Astrocyte of the cerebellum (primary cell): ENCODE results near the gene CENPN.

Experiments used
- DNase-seq: peaks from one replicate; pipeline ENCODE4 v3.0.0-alpha.2; 2011; ENCODE audit warnings: low read depth
- H3K4me3 ChIP-seq: 2 replicates; pipeline ENCODE4 v1.5.1; 2011; ENCODE audit warnings: mild to moderate bottlenecking, low read depth, low read length, moderate library complexity
- CTCF ChIP-seq: IDR thresholded peaks from 2 replicates; pipeline ENCODE4 v1.5.1; 2012; ENCODE audit warnings: low read length, low read depth, moderate library complexity, mild to moderate bottlenecking; ENCODE audit errors: missing control alignments
- in situ Hi-C: cut with HindIII; loops from 2 replicates; pipeline ENCODE4 v1.10.0; 2017; ENCODE audit warnings: low sequenced_read_pairs

CENPN gene

GRCh38 chr16:81042821-81043220, 35.8 kb downstream of the CENPN start:
- no peak for TF ChIP-seq CTCF
- no peak overlapping the region for H3K4me3 ChIP-seq
- in situ Hi-C loops, result loop anchor here (25.0 kb wide), 2 partner anchors 294 to 694 kb away; no protein-coding TSS in a partner anchor
- DNase-seq, result no peak

GRCh38 chr16:81053761-81054160, 46.7 kb downstream of the CENPN start:
- no peak for DNase-seq
- no peak for TF ChIP-seq CTCF
- in situ Hi-C loops, result no loop called here

GRCh38 chr16:81060576-81061306, 53.7 kb downstream of the CENPN start:
- DNase-seq, result no peak
- no peak overlapping the region for H3K4me3 ChIP-seq
- in situ Hi-C loops, result no loop called here
- no peak for TF ChIP-seq CTCF

More at GRCh38 chr16:81053761-81054160, 46.7 kb downstream of the CENPN start:
- H3K4me3 ChIP-seq, result no peak overlapping the region

- in situ Hi-C loops, result no loop called here
- no peak overlapping the region for H3K4me3 ChIP-seq
- no peak for DNase-seq
- TF ChIP-seq CTCF, result no peak
Measured at GRCh38 chr16:81061307-81061640, 54.3 kb downstream of the CENPN start.

DNA sequence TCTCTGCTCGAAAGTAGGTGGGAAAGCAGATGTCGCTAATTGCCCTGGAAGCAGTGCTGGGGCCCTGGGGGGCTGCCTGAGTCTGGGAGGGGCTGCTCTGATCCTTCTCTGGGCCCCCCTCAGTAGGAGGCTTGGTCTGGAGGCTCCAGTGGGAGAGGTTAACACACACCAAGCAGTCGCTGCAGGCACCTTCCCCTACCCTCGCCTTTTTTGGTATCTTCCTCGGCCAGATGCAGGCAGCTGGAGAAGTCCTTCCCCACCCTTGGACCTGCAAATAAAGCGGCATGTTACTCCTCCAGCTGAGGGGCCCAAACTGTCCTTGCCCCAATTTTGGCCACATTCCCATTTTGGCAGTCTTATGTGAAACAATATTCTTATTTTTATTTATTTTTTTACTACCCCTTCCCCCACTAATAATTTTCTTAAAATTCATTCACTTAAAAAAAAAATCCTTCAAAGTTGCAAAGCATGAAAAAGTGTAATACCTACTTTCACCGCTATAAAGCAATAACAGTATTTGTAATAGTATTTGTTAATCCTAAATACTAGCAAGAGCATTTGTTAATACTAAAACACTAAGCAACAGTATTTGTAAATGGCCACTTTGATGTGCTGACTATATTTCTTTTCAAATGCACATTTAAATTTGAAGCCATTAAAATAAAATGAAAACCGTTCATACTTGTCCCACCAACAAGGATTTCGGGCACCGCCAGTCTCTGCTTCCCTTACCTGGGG, 55.0 kb downstream of the CENPN start:
- DNase-seq, result no peak
- in situ Hi-C loops, result no loop called here
- H3K4me3 ChIP-seq, result no peak overlapping the region
- no peak for TF ChIP-seq CTCF

GRCh38 chr16:81066681-81067080, 59.7 kb downstream of the CENPN start:
- in situ Hi-C loops, result no loop called here
- DNase-seq, result no peak
- TF ChIP-seq CTCF, result no peak
- H3K4me3 ChIP-seq, result no peak overlapping the region
